Eye (tissue), 1 donor: ENCODE data around the gene TRPM4.
"Not testable (repeated sequence)": the region's sequence is repeated elsewhere in the genome, so short reads cannot be mapped to it uniquely, and the experiment has no call there.

Experiments
- DNase-seq: peaks from one replicate; pipeline ENCODE4 v3.0.0-alpha.2; 2015

TRPM4 gene

DNA sequence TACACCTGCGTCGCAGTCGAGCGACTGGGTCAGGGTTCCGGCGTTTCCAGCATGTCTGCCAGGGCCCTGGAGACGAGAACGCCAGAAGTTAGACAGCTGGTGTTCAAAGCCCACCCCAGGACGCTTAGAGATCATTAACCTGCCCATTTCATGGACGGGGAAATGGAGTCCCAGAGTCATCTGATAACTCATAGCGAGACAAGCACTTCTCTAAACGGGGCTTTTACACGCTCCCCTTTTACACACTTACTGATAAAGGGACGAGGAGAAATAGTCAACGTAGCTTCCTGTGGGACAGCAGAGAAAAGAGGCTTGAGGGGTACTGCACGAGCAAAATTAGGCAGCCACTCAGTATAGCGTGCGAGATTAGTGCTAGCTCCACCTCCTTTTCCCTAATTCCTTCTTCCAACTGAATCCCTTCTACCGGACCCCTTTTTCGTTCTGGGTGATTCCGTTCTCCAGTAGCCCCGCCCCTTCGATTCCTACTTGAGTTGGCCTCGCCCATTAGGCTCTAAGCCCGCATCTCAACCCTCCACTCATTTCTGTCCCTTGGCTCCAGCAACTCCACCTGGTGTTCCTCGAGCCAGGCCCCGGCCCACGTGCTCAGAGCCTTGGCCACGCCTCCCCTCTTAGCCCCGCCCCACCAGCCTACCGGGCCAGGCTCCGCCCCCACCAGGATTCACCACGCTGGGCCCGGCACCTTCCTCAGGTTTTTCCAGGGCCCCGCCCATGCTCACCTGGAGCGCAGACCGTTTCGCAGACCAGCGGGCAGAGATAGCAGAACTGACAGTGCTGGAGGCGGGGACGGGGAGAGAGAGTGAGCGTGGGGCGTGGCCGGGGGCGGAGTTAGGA is 6.1 kb upstream of the TRPM4 start:
- peak; percentile 72 for DNase-seq

GRCh38 chr19:49152119-49152550 is 5.5 kb upstream of the TRPM4 start:
- no peak for DNase-seq

GRCh38 chr19:49153167-49153809 is 4.3 kb upstream of the TRPM4 start:
- no peak for DNase-seq

DNA sequence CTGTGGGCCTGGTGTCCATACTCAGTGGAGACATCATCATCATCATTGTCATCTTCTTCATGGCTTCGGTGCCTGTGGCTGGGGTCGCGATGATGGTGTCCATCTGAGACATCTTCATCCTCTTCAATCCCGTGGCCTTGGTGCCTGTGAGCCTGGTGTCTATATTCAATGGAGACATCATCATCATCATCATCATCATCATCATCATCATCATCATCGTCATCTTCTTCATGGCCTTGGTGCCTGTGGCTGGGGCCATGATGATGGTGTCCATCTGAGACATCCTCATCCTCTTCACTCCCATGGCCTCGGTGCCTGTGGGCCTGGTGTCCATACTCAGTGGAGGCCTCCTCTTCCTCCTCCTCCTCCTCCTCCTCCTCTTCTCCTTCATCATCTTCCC is 3.3 kb upstream of the TRPM4 start:
- DNase-seq = no peak

DNA sequence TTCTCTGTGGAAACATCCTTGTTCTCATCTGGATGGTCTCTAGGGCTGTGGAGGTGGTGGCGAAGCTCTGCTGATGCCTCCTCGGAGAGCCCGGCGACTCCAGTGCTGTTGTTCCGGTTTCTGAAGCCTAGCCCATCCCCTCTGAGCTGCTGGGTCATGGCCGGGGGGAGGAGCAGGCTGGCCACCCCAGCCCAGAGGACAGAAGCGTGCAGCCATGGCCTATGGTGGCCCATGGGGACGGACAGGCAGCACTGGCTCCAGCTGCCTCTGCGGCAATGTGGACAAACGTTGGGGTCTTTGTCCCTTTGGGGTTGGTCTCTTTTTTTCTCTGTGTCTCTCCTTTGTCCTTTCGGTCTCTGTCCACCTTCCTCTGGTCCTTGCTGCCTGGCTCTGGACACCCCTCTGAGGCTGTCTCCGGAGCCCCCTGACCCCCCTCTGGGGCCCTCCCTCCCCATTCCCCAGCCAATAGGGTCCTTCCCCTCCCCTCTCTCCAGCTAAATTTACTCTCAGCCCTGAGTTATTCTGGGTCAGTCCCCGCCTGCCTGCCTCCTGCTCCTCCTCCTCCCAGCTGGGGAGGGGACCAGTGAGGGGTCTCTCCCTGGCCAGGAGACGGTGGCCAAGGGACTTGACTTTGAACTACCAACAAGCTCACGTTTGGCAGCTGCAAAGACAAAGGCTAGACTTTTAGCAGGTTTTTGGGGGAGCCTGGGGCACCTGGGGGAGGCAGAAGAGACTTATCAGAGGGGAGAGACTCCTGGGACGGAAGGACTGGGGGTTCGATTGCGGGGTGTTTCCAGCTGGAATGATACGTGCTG is 2.4 kb upstream of the TRPM4 start, which contains the start of gene HRC:
Gene HRC (minus strand): TSS at position 392 of the 815 bp plus-strand sequence. CDS start 159 bp downstream, at position 233.
- peak; percentile 81 for DNase-seq

DNA sequence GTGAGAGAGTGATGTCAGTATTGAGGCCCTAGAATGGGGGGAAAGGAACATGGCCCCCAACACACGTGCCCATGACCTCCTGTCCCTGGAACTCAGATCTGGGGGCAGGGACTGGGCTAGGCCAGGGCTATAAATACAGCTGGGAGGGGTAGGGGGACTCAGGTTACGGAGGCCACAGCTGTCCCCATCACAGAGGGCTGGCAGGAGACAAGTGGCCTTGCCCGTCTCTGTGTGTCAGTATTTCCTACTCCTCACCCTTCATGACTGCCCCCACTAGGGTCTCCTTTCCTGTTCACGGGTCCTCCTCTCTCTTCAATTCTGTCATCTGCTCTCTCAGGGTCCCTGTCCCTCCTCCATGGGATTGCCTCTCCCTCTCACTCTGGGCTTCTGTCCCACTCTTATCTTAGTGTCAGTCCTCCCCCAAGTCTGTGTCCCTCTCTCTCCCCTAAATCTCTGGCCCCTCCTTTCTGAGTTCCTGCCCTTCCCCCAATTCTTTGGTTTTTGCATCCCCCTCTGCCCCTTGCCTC is 1.7 kb upstream of the TRPM4 start:
- peak; percentile 73 for DNase-seq

- DNase-seq = no peak
Measured at GRCh38 chr19:49160450-49161189, 3.0 kb downstream of the TRPM4 start.

DNA sequence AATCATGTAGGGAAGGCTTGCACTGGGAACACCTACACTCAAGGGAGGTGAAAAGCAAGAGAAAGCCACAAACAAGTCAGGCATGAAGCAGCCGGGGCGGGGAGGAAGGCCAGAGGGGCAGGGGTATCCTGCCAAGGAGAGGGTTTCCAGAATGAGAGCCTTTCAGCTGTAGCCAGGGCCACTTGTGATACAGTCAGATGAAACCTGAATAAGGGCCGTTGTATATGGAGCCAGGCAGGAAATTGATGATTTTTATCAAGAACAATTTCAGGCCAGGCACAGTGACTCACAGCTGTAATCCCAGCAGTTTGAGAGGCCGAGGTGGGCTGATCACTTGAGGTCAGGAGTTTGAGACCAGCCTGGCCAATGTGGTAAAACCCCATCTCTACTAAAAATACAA is 4.4 kb downstream of the TRPM4 start:
- DNase-seq = no peak

DNA sequence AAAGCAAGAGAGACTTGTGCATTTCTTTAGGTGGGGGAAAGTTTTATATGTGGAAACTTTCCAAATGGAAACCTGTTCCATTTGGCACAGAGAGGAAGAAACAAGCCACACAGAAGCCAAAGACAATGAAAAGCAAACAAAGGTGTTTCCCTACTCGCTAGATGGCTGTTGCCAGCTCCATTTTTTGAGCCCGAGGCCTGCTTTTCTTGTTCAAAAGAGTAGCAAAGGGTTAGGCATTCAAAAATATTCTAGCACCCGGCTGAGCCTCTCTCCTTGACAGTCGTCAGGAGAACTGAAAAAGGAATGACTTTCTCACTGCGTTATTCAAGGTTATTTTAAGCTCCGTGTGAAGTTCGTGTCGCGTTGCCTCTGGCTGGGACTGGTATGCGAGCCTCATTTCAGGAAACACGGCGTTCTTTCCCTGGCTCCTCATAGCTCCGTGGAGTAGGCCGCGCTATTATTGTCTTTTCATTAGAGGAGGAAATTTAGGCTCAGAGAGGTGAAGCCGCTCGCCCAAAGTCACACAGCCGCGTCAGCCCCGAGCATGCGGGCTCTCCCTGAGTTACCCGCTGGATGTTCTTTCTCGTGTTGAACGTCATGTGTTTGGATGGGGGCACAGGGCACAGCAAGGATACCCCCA is 7.6 kb downstream of the TRPM4 start:
- DNase-seq = peak; percentile 38

DNA sequence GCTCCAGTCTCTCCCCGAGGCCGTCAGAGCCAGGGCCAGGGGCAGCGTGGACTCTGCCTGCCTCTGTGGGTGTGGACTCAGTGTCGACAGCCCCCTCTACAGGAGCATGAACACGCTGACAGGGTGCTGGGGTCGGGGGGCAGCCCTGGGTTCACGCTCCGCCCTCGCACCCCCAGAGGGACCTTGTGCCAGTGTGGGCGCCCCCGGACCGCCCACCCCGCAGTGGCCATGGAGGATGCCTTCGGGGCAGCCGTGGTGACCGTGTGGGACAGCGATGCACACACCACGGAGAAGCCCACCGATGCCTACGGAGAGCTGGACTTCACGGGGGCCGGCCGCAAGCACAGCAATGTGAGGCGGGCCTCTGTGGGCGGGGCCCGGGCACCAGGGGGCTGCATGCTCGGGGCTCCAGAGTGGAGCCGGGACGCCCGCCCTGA is 8.3 kb downstream of the TRPM4 start:
- DNase-seq = peak; percentile 52

DNA sequence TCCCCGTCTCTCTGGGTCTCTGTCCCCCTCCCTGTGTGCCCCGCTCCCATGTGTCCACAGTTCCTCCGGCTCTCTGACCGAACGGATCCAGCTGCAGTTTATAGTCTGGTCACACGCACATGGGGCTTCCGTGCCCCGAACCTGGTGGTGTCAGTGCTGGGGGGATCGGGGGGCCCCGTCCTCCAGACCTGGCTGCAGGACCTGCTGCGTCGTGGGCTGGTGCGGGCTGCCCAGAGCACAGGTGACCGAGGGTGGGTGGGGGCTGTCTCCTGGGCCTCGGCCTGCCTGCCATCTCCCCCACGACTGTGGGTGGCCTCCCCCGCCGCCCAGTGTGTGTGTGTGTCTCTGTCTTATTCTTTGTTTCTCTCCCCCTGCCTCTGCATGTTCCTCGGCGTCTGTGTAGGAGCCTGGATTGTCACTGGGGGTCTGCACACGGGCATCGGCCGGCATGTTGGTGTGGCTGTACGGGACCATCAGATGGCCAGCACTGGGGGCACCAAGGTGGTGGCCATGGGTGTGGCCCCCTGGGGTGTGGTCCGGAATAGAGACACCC is 10.3 kb downstream of the TRPM4 start:
- DNase-seq = no peak

DNA sequence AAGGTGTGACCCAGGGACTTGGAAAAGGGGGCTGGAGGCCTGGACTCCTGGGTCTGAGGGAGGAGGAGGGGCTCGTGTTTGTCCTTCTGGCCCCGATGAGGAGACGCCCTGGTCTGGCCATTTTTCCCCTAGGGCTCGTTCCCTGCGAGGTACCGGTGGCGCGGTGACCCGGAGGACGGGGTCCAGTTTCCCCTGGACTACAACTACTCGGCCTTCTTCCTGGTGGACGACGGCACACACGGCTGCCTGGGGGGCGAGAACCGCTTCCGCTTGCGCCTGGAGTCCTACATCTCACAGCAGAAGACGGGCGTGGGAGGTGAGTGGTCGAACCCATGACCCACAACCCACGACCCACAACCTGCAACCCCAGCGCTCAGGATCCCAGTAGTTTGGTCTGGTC is 10.8 kb downstream of the TRPM4 start:
- DNase-seq = no peak

GRCh38 chr19:49173198-49173597 is 15.6 kb downstream of the TRPM4 start:
- DNase-seq = no peak

DNA sequence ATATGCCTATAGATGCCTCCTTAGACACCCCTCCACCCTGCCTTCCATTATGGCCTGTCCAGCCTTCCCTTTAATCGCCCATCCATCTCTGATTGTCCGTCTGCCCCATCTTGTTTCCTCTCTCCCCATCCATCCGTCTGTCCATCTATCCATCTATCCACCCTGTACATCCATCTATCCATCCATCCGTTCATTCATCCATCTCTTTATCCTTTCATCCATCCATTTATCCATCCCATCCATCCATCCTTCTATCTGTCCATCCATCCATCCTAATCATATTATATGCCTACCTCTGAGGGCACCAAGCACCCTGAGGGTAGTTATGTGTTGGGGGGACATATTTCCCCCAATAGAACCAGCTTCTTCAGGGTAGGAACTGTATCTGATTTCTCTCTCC is 23.1 kb downstream of the TRPM4 start:
- no peak for DNase-seq

- not testable (repeated sequence) for DNase-seq
Measured at GRCh38 chr19:49182010-49182847, 24.6 kb downstream of the TRPM4 start.

DNA sequence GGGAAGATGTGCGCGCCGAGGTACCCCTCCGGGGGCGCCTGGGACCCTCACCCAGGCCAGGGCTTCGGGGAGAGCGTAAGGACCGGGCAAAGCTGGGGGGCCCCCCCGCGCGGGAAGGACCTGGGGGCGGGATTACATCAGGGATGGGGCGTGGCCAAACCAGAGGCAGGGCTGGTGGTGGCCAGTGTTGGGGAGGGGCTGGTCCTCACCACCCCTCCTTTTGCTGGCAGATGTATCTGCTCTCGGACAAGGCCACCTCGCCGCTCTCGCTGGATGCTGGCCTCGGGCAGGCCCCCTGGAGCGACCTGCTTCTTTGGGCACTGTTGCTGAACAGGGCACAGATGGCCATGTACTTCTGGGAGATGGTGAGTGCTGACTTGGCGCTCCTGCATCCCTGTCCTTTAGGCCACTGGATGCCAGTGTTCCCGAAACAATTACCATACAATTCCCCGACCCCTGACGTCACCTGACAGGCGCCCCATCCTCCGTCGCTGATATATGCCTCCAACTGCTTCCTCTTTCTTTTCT is 25.3 kb downstream of the TRPM4 start:
- DNase-seq = no peak

- no peak for DNase-seq
Measured at GRCh38 chr19:49186108-49186507, 28.5 kb downstream of the TRPM4 start.

DNA sequence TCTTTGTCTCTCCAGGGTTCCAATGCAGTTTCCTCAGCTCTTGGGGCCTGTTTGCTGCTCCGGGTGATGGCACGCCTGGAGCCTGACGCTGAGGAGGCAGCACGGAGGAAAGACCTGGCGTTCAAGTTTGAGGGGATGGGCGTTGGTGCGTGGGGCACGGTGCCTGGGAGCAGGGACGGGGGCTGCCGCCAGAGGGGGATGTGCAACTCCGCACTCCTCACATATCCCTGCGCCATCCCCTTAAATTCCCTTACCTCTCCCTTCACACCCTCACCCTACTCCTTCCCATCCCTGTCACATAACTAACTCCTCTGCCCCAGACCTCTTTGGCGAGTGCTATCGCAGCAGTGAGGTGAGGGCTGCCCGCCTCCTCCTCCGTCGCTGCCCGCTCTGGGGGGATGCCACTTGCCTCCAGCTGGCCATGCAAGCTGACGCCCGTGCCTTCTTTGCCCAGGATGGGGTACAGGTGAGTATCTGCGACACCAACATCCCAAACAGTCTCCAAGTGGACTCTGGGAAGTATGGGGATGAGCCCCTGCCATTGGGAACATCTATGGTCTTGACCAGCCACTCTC is 31.1 kb downstream of the TRPM4 start:
- DNase-seq = no peak

DNA sequence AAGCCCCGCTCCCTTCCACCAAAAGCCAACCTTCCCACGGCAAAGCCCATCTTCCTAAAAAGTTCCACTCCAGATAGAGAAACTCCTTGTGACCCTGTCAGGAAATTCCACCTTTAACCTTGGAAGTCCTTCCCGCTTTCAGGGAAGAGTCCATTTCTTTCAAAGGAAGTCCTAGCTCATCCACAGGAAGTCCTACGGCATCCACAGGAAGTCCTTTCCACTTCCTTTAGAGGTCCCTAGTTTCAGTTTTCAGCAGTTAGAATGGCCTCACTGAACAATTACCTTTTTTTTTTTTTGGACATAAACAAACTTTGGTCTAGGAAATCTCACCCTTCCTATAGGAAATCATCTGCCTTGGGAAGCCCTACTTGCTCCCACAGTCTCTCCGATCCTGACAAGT is 31.7 kb downstream of the TRPM4 start:
- no peak for DNase-seq

DNA sequence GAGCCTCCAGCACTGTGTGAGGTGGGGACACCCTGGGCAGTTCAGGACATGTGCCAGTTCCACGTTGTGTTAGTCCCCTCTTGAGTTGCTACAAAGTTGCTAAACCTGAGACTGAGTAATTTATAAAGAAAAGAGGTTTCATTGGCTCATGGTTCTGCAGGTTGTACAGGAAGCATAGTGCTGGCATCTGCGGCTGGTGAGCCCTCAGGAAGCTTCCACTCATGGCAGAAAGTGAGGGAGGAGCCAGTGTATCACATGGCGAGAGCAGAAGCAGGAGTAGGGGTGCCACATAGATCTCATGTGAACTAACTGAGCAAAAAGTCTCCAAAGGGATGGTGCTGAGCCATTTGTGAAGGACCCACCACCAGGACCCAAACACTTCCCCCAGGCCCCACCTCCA is 33.2 kb downstream of the TRPM4 start:
- DNase-seq = no peak
